Measurements from ENCODE around the gene SPAG5.

The SPAG5 gene

GRCh38 chr17:28573521-28573920 lies 25.3 kb downstream of the SPAG5 start:
- H3K36me3 ChIP-seq (ENCODE audit: insufficient read depth, low read length) = peaks cover 39% of the 10 kb centered on the region
- H3K4me1 ChIP-seq (ENCODE audit: insufficient read depth, low read length, severe bottlenecking) = peaks cover 47% of the 10 kb centered on the region

GRCh38 chr17:28573040-28573380 lies 25.8 kb downstream of the SPAG5 start:
- no peak overlapping the region for H3K4me3 ChIP-seq (ENCODE audit: low read depth, low read length, poor library complexity, severe bottlenecking)
- H3K27me3 ChIP-seq (ENCODE audit: insufficient read depth, low read length) = no peaks in the 10 kb centered on the region
- no peaks in the 10 kb centered on the region for H3K9me2 ChIP-seq (ENCODE audit: low read depth, low read length)
- H3K36me3 ChIP-seq (ENCODE audit: insufficient read depth, low read length) = peaks cover 34% of the 10 kb centered on the region
- H3K27ac ChIP-seq (ENCODE audit: low read depth, low read length, poor library complexity, severe bottlenecking) = no peak overlapping the region
- no peak for TF ChIP-seq EZH2 (IDR thresholded peaks at IDR 0.05; ENCODE audit: borderline replicate concordance, low read length)
- TF ChIP-seq, protein P1, sequence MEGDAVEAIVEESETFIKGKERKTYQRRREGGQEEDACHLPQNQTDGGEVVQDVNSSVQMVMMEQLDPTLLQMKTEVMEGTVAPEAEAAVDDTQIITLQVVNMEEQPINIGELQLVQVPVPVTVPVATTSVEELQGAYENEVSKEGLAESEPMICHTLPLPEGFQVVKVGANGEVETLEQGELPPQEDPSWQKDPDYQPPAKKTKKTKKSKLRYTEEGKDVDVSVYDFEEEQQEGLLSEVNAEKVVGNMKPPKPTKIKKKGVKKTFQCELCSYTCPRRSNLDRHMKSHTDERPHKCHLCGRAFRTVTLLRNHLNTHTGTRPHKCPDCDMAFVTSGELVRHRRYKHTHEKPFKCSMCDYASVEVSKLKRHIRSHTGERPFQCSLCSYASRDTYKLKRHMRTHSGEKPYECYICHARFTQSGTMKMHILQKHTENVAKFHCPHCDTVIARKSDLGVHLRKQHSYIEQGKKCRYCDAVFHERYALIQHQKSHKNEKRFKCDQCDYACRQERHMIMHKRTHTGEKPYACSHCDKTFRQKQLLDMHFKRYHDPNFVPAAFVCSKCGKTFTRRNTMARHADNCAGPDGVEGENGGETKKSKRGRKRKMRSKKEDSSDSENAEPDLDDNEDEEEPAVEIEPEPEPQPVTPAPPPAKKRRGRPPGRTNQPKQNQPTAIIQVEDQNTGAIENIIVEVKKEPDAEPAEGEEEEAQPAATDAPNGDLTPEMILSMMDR (IDR thresholded peaks at IDR 0.05; ENCODE audit: low read length) = no peak
- H3K79me2 ChIP-seq (ENCODE audit: insufficient read depth, low read length) = peaks cover 5% of the 10 kb centered on the region; the same call in 1 of the 2 replicates
- H2AFZ ChIP-seq (ENCODE audit: low read length) = no peak overlapping the region
- no peaks in the 10 kb centered on the region for H3F3A ChIP-seq (ENCODE audit: insufficient read depth, low read length)
- H4K20me1 ChIP-seq (ENCODE audit: insufficient read depth, low read length) = no peaks in the 10 kb centered on the region
- no peak overlapping the region for H3K9ac ChIP-seq (ENCODE audit: low read length)
- H3K4me2 ChIP-seq (ENCODE audit: low read length) = no peak overlapping the region
- no peaks in the 10 kb centered on the region for H3K9me3 ChIP-seq (ENCODE audit: low read length)
- H3K4me1 ChIP-seq (ENCODE audit: insufficient read depth, low read length, severe bottlenecking) = peaks cover 52% of the 10 kb centered on the region

More at GRCh38 chr17:28573521-28573920, 25.3 kb downstream of the SPAG5 start:
- Histone ChIP-seq H4K20me1 (ENCODE audit: insufficient read depth, low read length) (no peaks in the 10 kb centered on the region), H3K4me2 (ENCODE audit: low read length) (no peak overlapping the region), H3K27me3 (ENCODE audit: insufficient read depth, low read length) (no peaks in the 10 kb centered on the region), H3F3A (ENCODE audit: insufficient read depth, low read length) (no peaks in the 10 kb centered on the region), H3K79me2 (ENCODE audit: insufficient read depth, low read length) (peaks cover 5% of the 10 kb centered on the region; the same call in 1 of the 2 replicates), H3K9me3 (ENCODE audit: low read length) (no peaks in the 10 kb centered on the region), H3K9ac (ENCODE audit: low read length) (no peak overlapping the region), H3K27ac (ENCODE audit: low read depth, low read length, poor library complexity, severe bottlenecking) (no peak overlapping the region), H2AFZ (ENCODE audit: low read length) (no peak overlapping the region), H3K4me3 (ENCODE audit: low read depth, low read length, poor library complexity, severe bottlenecking) (no peak overlapping the region), H3K9me2 (ENCODE audit: low read depth, low read length) (no peaks in the 10 kb centered on the region)
- TF ChIP-seq EZH2 (IDR thresholded peaks at IDR 0.05; ENCODE audit: borderline replicate concordance, low read length) = no peak
- TF ChIP-seq, protein P1 (IDR thresholded peaks at IDR 0.05; ENCODE audit: low read length) = no peak

GRCh38 chr17:28572259-28573039 lies 26.4 kb downstream of the SPAG5 start:
- Histone ChIP-seq H3K4me2 (ENCODE audit: low read length) (peak overlapping the region; percentile 76), H3K4me3 (ENCODE audit: low read depth, low read length, poor library complexity, severe bottlenecking) (peak overlapping the region; percentile 91), H3F3A (ENCODE audit: insufficient read depth, low read length) (no peaks in the 10 kb centered on the region), H3K4me1 (ENCODE audit: insufficient read depth, low read length, severe bottlenecking) (peaks cover 57% of the 10 kb centered on the region), H2AFZ (ENCODE audit: low read length) (no peak overlapping the region), H4K20me1 (ENCODE audit: insufficient read depth, low read length) (no peaks in the 10 kb centered on the region), H3K27ac (ENCODE audit: low read depth, low read length, poor library complexity, severe bottlenecking) (peak overlapping the region; percentile 49), H3K79me2 (ENCODE audit: insufficient read depth, low read length) (peaks cover 5% of the 10 kb centered on the region; the same call in 1 of the 2 replicates), H3K36me3 (ENCODE audit: insufficient read depth, low read length) (peaks cover 28% of the 10 kb centered on the region), H3K9me3 (ENCODE audit: low read length) (no peaks in the 10 kb centered on the region), H3K9ac (ENCODE audit: low read length) (peak overlapping the region; percentile 81), H3K9me2 (ENCODE audit: low read depth, low read length) (no peaks in the 10 kb centered on the region), H3K27me3 (ENCODE audit: insufficient read depth, low read length) (no peaks in the 10 kb centered on the region)
- TF ChIP-seq, protein P1 (IDR thresholded peaks at IDR 0.05; ENCODE audit: low read length) = no peak
- TF ChIP-seq EZH2 (IDR thresholded peaks at IDR 0.05; ENCODE audit: borderline replicate concordance, low read length) = no peak
